HG02973 (cell line): ENCODE results near the gene CCDC188.

Experiments
- ATAC-seq: cut with Tn5 transposase; IDR thresholded peaks from one replicate; pipeline ENCODE4 v1.9.1; 2021; ENCODE audit warnings: moderate library complexity; ENCODE audit not compliant: unreplicated experiment

Gene CCDC188

GRCh38 chr22:20123366-20124082 is 27.3 kb downstream of the CCDC188 start:
- no peak for ATAC-seq

- ATAC-seq = no peak
Observed at GRCh38 chr22:20121856-20122415, 28.9 kb downstream of the CCDC188 start.

- no peak for ATAC-seq
Observed at GRCh38 chr22:20118300-20119020, 32.4 kb downstream of the CCDC188 start.

- ATAC-seq = peak; percentile 11
Observed at GRCh38 chr22:20117633-20118299, 33.1 kb downstream of the CCDC188 start.

- peak; percentile 58 for ATAC-seq
Observed at GRCh38 chr22:20116951-20117632, 33.8 kb downstream of the CCDC188 start, which contains the start of gene TRMT2A. Gene TRMT2A, minus strand, starts transcription at chr22:20117226. Its CDS starts 320 bp downstream, at chr22:20116906.

GRCh38 chr22:20116376-20116950 is 34.4 kb downstream of the CCDC188 start:
- ATAC-seq = no peak

- ATAC-seq = no peak
Observed at GRCh38 chr22:20115691-20116375, 35.0 kb downstream of the CCDC188 start, which contains the start of gene RANBP1. Gene RANBP1, plus strand, starts transcription at chr22:20116104. Its CDS starts 81 bp downstream, at chr22:20116185.

- ATAC-seq = no peak
Observed at GRCh38 chr22:20114506-20115475, 36.1 kb downstream of the CCDC188 start.

- ATAC-seq = no peak
Observed at GRCh38 chr22:20113551-20114310, 37.1 kb downstream of the CCDC188 start.

GRCh38 chr22:20112623-20113511 is 38.0 kb downstream of the CCDC188 start:
- ATAC-seq = no peak

- ATAC-seq = no peak
Observed at GRCh38 chr22:20111689-20112622, 38.9 kb downstream of the CCDC188 start.

- ATAC-seq = no peak
Observed at GRCh38 chr22:20111045-20111688, 39.7 kb downstream of the CCDC188 start.

- ATAC-seq = no peak
Observed at GRCh38 chr22:20110359-20110985, 40.4 kb downstream of the CCDC188 start.

- no peak for ATAC-seq
Observed at GRCh38 chr22:20109411-20110358, 41.2 kb downstream of the CCDC188 start.
